Measurements from ENCODE around the gene URB1.

The URB1 gene

GRCh38 chr21:32322103-32322502 lies 70.7 kb downstream of the URB1 start:
- H3K27me3 ChIP-seq (ENCODE audit: control insufficient read depth, insufficient read depth, low read length, poor library complexity, severe bottlenecking), result no peaks in the 10 kb centered on the region
- no peak overlapping the region for H3K4me3 ChIP-seq (ENCODE audit: insufficient read depth, low read depth, low read length)
- H3K36me3 ChIP-seq (ENCODE audit: control insufficient read depth, insufficient read depth, low read length), result peaks cover 37% of the 10 kb centered on the region
- H3K9me3 ChIP-seq (ENCODE audit: control insufficient read depth, low read length), result no peaks in the 10 kb centered on the region
- WGBS, 2 experiments, result 96% methylated on average over 11 of the region's 12 CpGs
- no peaks in the 10 kb centered on the region for H3K4me1 ChIP-seq (ENCODE audit: control insufficient read depth, insufficient read depth, low read length)
- H3K27ac ChIP-seq (ENCODE audit: insufficient read depth, low read depth, low read length, poor library complexity, severe bottlenecking), result no peak overlapping the region

GRCh38 chr21:32321480-32321879 lies 71.3 kb downstream of the URB1 start:
- Histone ChIP-seq H3K27me3 (ENCODE audit: control insufficient read depth, insufficient read depth, low read length, poor library complexity, severe bottlenecking) (no peaks in the 10 kb centered on the region), H3K36me3 (ENCODE audit: control insufficient read depth, insufficient read depth, low read length) (peaks cover 41% of the 10 kb centered on the region)
- 94 to 96% methylated on average over 13 of the region's 13 CpGs for whole genome bisulfite sequencing, 2 experiments

GRCh38 chr21:32320726-32321125 lies 72.1 kb downstream of the URB1 start:
- H3K4me3 ChIP-seq (ENCODE audit: insufficient read depth, low read depth, low read length), result no peak overlapping the region
- peaks cover 45% of the 10 kb centered on the region for H3K36me3 ChIP-seq (ENCODE audit: control insufficient read depth, insufficient read depth, low read length)

More at GRCh38 chr21:32321480-32321879, 71.3 kb downstream of the URB1 start:
- Histone ChIP-seq H3K4me1 (ENCODE audit: control insufficient read depth, insufficient read depth, low read length) (no peaks in the 10 kb centered on the region), H3K9me3 (ENCODE audit: control insufficient read depth, low read length) (no peaks in the 10 kb centered on the region), H3K27ac (ENCODE audit: insufficient read depth, low read depth, low read length, poor library complexity, severe bottlenecking) (no peak overlapping the region), H3K4me3 (ENCODE audit: insufficient read depth, low read depth, low read length) (no peak overlapping the region)

GRCh38 chr21:32320059-32320458 lies 72.8 kb downstream of the URB1 start:
- Histone ChIP-seq H3K36me3 (ENCODE audit: control insufficient read depth, insufficient read depth, low read length) (peaks cover 47% of the 10 kb centered on the region), H3K27me3 (ENCODE audit: control insufficient read depth, insufficient read depth, low read length, poor library complexity, severe bottlenecking) (no peaks in the 10 kb centered on the region), H3K4me1 (ENCODE audit: control insufficient read depth, insufficient read depth, low read length) (no peaks in the 10 kb centered on the region), H3K4me3 (ENCODE audit: insufficient read depth, low read depth, low read length) (no peak overlapping the region), H3K9me3 (ENCODE audit: control insufficient read depth, low read length) (no peaks in the 10 kb centered on the region), H3K27ac (ENCODE audit: insufficient read depth, low read depth, low read length, poor library complexity, severe bottlenecking) (no peak overlapping the region)
- WGBS, 2 experiments, result 90 to 94% methylated on average over 6 of the region's 6 CpGs

More at GRCh38 chr21:32320726-32321125, 72.1 kb downstream of the URB1 start:
- no peaks in the 10 kb centered on the region for H3K27me3 ChIP-seq (ENCODE audit: control insufficient read depth, insufficient read depth, low read length, poor library complexity, severe bottlenecking)
- H3K27ac ChIP-seq (ENCODE audit: insufficient read depth, low read depth, low read length, poor library complexity, severe bottlenecking), result no peak overlapping the region
- no peaks in the 10 kb centered on the region for H3K9me3 ChIP-seq (ENCODE audit: control insufficient read depth, low read length)
- no peaks in the 10 kb centered on the region for H3K4me1 ChIP-seq (ENCODE audit: control insufficient read depth, insufficient read depth, low read length)
- 93 to 95% methylated on average over 13 of the region's 13 CpGs for WGBS, 2 experiments

GRCh38 chr21:32319012-32319411 lies 73.8 kb downstream of the URB1 start:
- no peak overlapping the region for H3K4me3 ChIP-seq (ENCODE audit: insufficient read depth, low read depth, low read length)
- H3K36me3 ChIP-seq (ENCODE audit: control insufficient read depth, insufficient read depth, low read length), result peaks cover 45% of the 10 kb centered on the region
- no peaks in the 10 kb centered on the region for H3K4me1 ChIP-seq (ENCODE audit: control insufficient read depth, insufficient read depth, low read length)
- no peak overlapping the region for H3K27ac ChIP-seq (ENCODE audit: insufficient read depth, low read depth, low read length, poor library complexity, severe bottlenecking)
- H3K9me3 ChIP-seq (ENCODE audit: control insufficient read depth, low read length), result no peaks in the 10 kb centered on the region
- H3K27me3 ChIP-seq (ENCODE audit: control insufficient read depth, insufficient read depth, low read length, poor library complexity, severe bottlenecking), result no peaks in the 10 kb centered on the region
- WGBS, 2 experiments, result 88 to 91% methylated on average over 7 of the region's 7 CpGs

- Histone ChIP-seq H3K27ac (ENCODE audit: insufficient read depth, low read depth, low read length, poor library complexity, severe bottlenecking) (no peak overlapping the region), H3K4me3 (ENCODE audit: insufficient read depth, low read depth, low read length) (no peak overlapping the region), H3K9me3 (ENCODE audit: control insufficient read depth, low read length) (no peaks in the 10 kb centered on the region), H3K27me3 (ENCODE audit: control insufficient read depth, insufficient read depth, low read length, poor library complexity, severe bottlenecking) (no peaks in the 10 kb centered on the region), H3K36me3 (ENCODE audit: control insufficient read depth, insufficient read depth, low read length) (peaks cover 33% of the 10 kb centered on the region), H3K4me1 (ENCODE audit: control insufficient read depth, insufficient read depth, low read length) (no peaks in the 10 kb centered on the region)
- WGBS, 2 experiments, result 89 to 92% methylated on average over 9 of the region's 9 CpGs
Observed at GRCh38 chr21:32317726-32318125, 75.1 kb downstream of the URB1 start.

- Histone ChIP-seq H3K27ac (ENCODE audit: insufficient read depth, low read depth, low read length, poor library complexity, severe bottlenecking) (no peak overlapping the region), H3K36me3 (ENCODE audit: control insufficient read depth, insufficient read depth, low read length) (peaks cover 33% of the 10 kb centered on the region)
- WGBS, 2 experiments, result 94% methylated on average over 22 of the region's 22 CpGs
Observed at GRCh38 chr21:32316361-32317215, 76.2 kb downstream of the URB1 start.

GRCh38 chr21:32315511-32316281 lies 77.1 kb downstream of the URB1 start:
- Histone ChIP-seq H3K4me3 (ENCODE audit: insufficient read depth, low read depth, low read length) (no peak overlapping the region), H3K4me1 (ENCODE audit: control insufficient read depth, insufficient read depth, low read length) (no peaks in the 10 kb centered on the region), H3K27me3 (ENCODE audit: control insufficient read depth, insufficient read depth, low read length, poor library complexity, severe bottlenecking) (no peaks in the 10 kb centered on the region), H3K9me3 (ENCODE audit: control insufficient read depth, low read length) (no peaks in the 10 kb centered on the region), H3K36me3 (ENCODE audit: control insufficient read depth, insufficient read depth, low read length) (peaks cover 33% of the 10 kb centered on the region), H3K27ac (ENCODE audit: insufficient read depth, low read depth, low read length, poor library complexity, severe bottlenecking) (no peak overlapping the region)
- 94 to 95% methylated on average over 14 of the region's 14 CpGs for WGBS, 2 experiments

More at GRCh38 chr21:32316361-32317215, 76.2 kb downstream of the URB1 start:
- no peak overlapping the region for H3K4me3 ChIP-seq (ENCODE audit: insufficient read depth, low read depth, low read length)
- H3K9me3 ChIP-seq (ENCODE audit: control insufficient read depth, low read length), result no peaks in the 10 kb centered on the region
- no peaks in the 10 kb centered on the region for H3K4me1 ChIP-seq (ENCODE audit: control insufficient read depth, insufficient read depth, low read length)
- no peaks in the 10 kb centered on the region for H3K27me3 ChIP-seq (ENCODE audit: control insufficient read depth, insufficient read depth, low read length, poor library complexity, severe bottlenecking)

GRCh38 chr21:32314806-32315205 lies 78.0 kb downstream of the URB1 start:
- Histone ChIP-seq H3K27ac (ENCODE audit: insufficient read depth, low read depth, low read length, poor library complexity, severe bottlenecking) (no peak overlapping the region), H3K9me3 (ENCODE audit: control insufficient read depth, low read length) (no peaks in the 10 kb centered on the region), H3K4me1 (ENCODE audit: control insufficient read depth, insufficient read depth, low read length) (no peaks in the 10 kb centered on the region), H3K27me3 (ENCODE audit: control insufficient read depth, insufficient read depth, low read length, poor library complexity, severe bottlenecking) (no peaks in the 10 kb centered on the region), H3K36me3 (ENCODE audit: control insufficient read depth, insufficient read depth, low read length) (peaks cover 29% of the 10 kb centered on the region), H3K4me3 (ENCODE audit: insufficient read depth, low read depth, low read length) (no peak overlapping the region)
- 95% methylated on average over 16 of the region's 16 CpGs for WGBS, 2 experiments

- Histone ChIP-seq H3K27ac (ENCODE audit: insufficient read depth, low read depth, low read length, poor library complexity, severe bottlenecking) (no peak overlapping the region), H3K9me3 (ENCODE audit: control insufficient read depth, low read length) (no peaks in the 10 kb centered on the region), H3K36me3 (ENCODE audit: control insufficient read depth, insufficient read depth, low read length) (peaks cover 20% of the 10 kb centered on the region), H3K4me3 (ENCODE audit: insufficient read depth, low read depth, low read length) (no peak overlapping the region), H3K27me3 (ENCODE audit: control insufficient read depth, insufficient read depth, low read length, poor library complexity, severe bottlenecking) (no peaks in the 10 kb centered on the region), H3K4me1 (ENCODE audit: control insufficient read depth, insufficient read depth, low read length) (no peaks in the 10 kb centered on the region)
- WGBS, 2 experiments, result 96% methylated on average over 6 of the region's 6 CpGs
Observed at GRCh38 chr21:32312976-32313375, 79.8 kb downstream of the URB1 start.
